Sciatic nerve (tissue), 2 donors: ENCODE measurements around the gene H2AZ2. TPM values are rescaled to one million over a fixed set of nuclear protein-coding genes. Genes with fewer than 3 reads are reported as not detected.
A peak's percentile ranks its signal among the peaks of the same experiment; 100 is the strongest.

Source experiments
- ATAC-seq: fragments of 200-7000 bp; cut with Tn5 transposase; one replicate; pipeline ENCODE4 v1.9.1; 2020; ENCODE audit warnings: mild to moderate bottlenecking, moderate library complexity
- DNase-seq: peaks from one replicate; pipeline ENCODE4 v3.0.0-alpha.2; 2020; ENCODE audit warnings: low spot score
- intact Hi-C: fragments of 100-400 bp; cut with DNase I; formaldehyde crosslinking; loops from one replicate; pipeline ENCODE4 v1.14.2; 2022
- total RNA-seq: library from RNA; stranded (reverse); fragmentation: NEBNext Ultra II Directional; extraction: Animal tissue kit (Norgen Biotek cat#: 25700); gene quantifications from one replicate; pipeline ENCODE4 v1.2.1, GENCODE V29; 2021
- donor health status: DM: no; HTN: no; CAD: no.
- donor health status: DM: no; HTN: no; CAD: no.

H2AZ2 gene
- total RNA-seq: 159 TPM

DNA sequence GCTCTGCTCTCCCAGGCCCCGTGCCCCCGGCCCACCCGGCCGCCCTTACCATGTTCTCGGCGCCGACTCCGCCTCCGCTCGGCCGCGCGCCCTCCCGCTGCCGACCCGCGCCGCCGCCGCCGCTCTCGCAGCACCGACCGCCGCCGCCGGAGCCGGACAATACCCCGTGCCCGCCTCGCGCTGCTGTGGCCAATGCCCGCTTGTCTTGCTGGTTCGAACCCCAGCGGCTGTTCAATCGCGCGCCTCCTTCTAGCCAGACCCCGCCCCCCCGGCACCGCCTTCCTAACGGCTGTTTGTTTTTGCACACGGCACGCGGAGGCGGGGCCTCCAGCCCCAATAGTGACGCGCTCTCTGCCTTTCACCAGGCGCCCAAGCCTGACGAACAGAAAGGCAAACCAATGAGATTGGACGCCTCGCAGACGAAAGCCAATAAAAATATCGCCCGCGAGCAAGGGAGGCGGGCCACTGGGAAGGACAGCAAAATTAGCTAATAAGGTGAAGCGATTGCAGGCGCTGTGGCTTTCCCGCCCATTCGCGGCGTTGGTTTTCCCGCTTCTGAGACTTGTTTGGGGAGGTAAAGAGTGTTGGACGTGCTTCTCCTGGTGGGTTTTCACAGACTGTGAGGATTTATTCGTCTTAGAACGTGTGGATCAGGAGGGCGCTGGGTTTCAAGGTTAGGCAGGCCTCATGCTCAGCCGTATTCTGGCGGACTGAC, at the start of gene H2AZ2:
Gene H2AZ2, minus strand, starts transcription at position 168 of the 715 bp plus-strand sequence. Its CDS starts 116 bp downstream, at position 52.
- DNase-seq: peak; percentile 100
- ATAC-seq: peak; percentile 99
- intact Hi-C loops: loop anchor here (10.0 kb wide), 1 partner anchor 253 kb away; no protein-coding TSS in a partner anchor

GRCh38 chr7:44897309-44897708, 49.4 kb upstream of the H2AZ2 start:
- DNase-seq (no peak), ATAC-seq (no peak)
- intact Hi-C loops: no loop called here

DNA sequence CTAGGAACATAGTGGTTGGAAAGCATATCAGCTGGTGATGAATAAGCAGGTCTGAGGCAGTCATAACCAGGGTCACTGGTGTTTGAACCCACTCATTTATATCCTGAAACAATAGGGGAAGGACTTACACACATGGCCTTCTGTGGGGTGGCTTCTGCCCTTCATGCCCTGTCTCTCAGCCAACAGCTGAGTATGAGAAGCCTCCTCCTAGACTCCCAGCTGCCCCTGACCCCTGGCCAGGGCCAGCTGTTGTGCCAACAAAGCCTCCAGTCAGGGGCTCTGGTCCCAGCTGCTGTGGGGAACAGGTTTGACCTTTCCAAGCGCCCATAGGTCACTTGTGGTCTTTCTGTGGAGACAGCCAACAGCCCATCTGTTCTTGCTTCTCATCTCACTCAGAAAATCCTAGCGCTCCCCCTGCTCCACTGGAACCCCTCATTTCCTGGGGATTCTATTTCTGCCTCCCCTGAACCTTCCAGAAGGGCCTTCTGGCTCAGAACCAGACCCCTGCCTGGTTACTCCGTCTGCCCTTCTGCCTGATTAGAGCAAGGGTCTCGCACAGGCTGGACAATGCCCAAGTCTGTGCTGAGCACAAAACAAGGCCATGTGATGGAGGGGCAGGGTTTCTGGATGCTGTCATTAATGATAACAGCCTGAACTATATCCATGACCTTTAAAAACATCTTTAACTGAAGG, 47.1 kb upstream of the H2AZ2 start:
- DNase-seq (no peak), ATAC-seq (no peak)
- intact Hi-C loops: no loop called here

DNA sequence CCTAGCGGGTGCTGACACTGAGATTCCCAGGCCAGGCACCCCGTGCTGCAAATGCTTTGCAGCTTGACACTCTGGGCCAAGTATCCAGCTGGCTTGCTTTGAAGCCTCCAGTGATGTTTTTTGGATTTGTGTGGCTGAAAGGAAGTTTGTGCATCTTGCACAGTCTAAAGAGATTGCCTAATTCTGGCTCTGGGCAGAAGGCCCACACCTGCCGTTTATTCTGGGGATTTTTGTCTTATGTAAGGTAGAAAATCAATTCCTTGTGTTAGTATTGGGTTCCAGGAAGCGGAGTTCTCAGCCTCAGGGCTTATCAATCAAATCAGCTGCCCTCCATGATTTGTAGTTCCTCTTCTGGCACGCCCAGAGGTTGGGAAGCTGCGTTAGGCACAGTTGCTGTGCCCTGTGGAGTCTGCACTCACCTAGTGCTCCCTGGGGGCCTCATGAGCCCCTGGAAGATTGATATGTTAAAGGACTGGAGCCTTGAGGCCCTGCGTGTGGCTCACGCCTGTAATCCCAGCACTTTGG, 45.9 kb upstream of the H2AZ2 start:
- intact Hi-C loops: no loop called here
- ATAC-seq: no peak

GRCh38 chr7:44891791-44892190, 43.9 kb upstream of the H2AZ2 start:
- no peak for DNase-seq
- no peak for ATAC-seq
- intact Hi-C loops: no loop called here

More for the DNA sequence above, 45.9 kb upstream of the H2AZ2 start:
- DNase-seq: no peak

DNA sequence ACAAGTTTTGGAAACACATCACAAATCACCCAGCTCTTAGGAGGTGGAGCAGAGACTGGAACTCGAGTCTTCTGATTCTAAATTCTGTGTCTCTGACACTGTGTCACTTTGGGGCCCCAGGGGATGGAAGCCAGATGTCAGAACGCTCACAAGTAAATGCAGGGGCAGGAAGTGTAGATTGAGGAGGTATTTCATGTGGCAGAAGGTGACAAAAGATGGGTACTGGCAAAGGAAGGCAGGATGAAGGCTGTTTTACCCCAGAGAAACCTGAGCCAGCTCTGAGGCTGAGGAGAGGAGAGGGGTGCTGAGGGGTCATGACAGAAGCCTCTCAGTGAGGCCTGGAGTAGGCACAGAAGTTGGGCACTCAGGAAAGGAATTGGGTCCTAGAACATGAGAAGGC, 43.5 kb upstream of the H2AZ2 start:
- intact Hi-C loops: no loop called here
- DNase-seq: no peak
- ATAC-seq: no peak

DNA sequence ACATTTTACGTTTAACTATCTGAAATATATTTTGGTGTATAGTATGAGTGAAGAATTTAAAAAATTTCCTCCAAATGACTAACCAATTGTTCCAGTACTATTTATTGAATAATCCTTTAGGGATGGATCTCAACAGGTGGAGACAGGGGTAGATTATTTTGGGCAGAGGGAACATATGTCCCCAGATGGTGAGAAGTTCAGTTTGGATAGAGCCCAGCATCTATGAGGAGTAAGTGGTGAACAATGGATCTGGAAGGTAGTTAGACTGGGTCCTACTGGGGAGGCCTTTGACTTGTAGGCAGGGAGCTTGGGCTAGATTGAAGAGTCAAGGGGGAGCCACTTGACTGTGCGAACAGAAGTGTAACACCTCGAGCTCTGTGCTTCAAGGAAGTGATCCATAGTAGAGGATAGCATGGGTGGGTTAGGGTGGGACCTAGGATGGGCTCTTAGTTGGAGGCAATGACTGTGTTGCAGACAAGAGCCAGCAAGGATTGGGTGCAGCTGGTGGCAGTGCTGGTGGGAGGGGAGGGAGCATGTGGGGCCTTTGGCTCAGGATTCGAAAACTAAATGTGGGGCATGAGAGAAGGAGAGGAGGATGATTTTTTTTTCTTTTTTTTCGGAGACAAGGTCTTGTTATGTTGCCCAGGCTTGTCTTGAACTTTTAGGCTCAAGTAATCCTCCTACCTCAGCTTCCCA, 41.3 kb upstream of the H2AZ2 start:
- intact Hi-C loops: no loop called here
- no peak for DNase-seq
- no peak for ATAC-seq

DNA sequence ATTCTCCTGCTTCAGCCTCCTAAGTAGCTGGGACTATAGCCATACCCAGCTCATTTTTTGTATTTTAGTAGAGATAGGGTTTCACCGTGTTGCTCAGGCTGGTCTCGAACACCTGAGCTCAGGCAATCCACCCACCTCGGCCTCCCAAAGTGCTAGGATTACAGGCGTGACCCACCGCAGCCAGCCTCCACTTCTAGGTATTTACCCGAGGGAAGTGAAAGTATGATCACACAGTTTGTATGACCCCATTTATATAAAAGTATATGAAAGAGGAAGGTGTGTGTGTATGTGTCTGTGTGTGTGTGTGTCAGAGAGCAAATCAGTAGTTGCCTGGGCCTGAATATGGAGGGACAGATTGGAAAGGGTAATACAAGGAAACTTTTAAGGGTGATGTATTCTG, 39.4 kb upstream of the H2AZ2 start:
- ATAC-seq (no peak), DNase-seq (no peak)
- intact Hi-C loops: no loop called here

DNA sequence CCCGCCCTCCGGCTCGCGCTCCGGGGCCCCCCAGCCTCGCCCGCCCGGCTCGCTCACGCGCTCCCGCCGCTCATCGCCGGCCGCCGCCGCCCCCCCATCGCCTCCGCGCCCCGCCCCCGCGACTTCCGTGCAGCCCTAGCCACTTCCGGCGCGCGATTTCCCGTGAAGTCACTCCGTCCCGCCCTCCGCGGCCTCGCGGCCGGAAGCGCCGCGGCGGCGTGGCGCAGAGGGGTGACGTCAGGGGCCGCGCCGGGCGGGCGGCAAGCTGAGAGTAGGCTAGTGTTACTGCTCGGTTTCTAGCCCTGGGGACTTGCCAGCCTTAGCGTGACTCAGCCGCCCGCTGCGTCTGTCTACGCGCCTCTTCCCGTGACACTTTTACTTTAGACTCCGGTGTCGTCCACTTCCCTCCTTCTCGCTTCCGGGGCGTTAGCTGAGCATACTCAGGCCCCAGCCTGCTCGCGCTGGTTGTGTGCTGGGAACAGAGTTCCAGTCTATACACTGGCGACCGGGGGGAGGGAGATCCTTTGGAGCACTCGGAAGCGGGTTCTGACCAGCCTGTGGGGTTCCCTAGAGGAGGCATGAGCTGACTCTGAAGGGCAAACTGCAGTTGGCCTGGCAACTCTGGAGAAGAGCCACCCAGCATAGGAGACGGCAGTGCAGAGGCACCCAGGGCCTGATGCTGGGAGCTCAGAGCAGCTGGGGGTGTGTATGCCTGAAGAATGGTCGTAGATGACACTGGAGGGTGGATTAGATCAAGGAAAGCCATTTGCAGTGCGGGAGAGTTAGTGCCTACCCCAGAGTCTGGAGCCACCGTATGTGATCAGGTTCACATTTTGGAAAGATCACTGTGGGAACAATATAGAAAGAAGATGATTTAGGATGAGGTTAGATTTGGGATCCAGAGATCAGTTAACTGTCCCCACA, 37.8 kb upstream of the H2AZ2 start, which contains the start of gene PURB:
Gene PURB, minus strand, starts transcription at position 137 of the 924 bp plus-strand sequence. CDS start 182 bp downstream, outside the sequence.
- intact Hi-C loops: no loop called here
- peak; percentile 99 for ATAC-seq

DNA sequence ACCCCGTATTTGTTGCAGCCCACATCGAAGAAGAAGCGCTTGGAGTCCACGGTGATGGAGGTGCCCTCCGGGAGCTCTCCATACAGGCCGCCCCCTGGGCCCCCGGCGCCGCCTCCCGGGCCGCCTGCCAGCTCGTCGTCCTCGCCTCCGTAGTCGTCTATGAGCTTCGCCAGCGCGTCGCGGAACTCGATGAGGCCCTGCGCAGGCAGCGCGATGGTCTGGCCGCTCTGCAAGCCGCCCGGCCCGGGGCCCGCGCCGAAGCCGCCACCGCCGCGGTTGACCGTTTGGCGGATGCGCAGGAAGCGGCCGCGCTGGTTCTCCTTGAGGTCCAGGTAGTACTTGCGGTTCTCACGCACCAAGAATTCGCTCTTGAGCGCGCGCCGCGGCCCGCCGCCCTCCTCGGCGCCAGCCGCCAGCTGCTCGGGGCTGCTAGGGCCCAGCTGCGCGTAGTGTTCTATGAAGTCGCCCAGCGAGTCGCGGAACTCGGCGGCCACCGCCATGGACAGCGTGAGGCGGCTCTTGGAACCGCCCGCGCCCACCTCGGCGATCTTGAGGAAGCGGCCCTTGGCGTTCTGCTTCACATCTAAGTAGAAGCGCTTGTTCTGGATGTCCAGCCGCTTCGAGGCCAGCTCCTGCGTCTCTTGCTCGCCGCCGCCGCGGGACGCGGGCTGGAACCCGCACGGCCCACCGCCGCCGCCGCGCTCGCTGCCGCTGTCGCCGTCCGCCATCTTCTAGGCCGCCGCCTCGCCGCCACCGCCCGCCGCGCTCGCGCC, 36.9 kb upstream of the H2AZ2 start:
- no peak for ATAC-seq
- intact Hi-C loops: no loop called here
- peak; percentile 72 for DNase-seq

More for the DNA sequence above, 37.8 kb upstream of the H2AZ2 start, which contains the start of gene PURB:
- DNase-seq: peak; percentile 98

DNA sequence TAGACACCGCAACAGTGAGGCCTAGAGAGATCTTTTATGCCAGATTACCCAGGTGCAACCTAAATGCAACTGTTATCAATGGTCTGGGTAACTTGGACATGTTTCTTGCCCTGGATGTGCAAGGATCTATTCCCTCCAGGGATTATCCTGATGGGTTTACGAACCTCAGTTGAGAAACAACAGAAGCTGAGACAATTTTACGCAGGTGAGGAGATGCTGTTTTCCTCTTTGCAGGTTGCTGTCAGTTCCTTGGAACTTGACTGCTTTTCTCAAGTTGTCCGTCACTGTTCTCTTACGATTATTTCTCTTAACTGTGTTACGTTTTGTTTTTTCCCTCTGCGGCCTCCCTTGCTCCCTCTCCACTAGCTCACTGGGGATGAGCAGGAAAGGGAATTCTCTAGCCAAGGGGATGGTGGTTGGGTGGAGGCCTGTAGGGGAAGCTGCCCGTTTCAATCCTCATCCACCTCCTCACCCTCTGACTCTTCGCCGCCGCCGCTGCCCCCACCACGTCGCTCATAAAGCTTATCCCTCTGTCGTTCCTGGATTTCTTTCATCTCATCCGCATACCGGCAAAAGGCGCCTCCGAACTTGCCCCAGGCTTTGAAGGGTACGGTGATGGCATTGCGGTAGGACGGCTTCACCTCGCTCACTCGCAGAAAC, 36.2 kb upstream of the H2AZ2 start:
- intact Hi-C loops: no loop called here
- no peak for ATAC-seq

DNA sequence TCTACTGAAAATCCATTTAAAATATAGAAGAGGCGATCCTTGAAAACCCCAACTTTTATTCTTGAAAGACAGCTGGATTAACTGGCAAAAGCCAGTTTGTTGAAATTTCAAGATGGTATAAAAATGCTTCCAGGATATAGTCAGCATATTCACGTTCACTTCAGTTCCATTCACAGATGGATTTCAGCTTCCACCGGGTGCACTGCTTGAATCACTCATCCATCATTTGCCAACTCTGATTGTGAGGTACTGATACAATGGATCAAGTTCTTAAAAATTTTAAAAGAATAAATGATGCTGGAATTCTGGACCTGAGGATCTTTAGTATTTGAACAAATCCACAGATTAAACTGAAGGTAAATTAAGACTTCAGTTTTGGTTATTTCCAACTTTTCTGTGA, 35.0 kb upstream of the H2AZ2 start:
- intact Hi-C loops: no loop called here
- DNase-seq (no peak), ATAC-seq (no peak)

More for the DNA sequence above, 36.2 kb upstream of the H2AZ2 start:
- no peak for DNase-seq

- DNase-seq: no peak
- intact Hi-C loops: no loop called here
- no peak for ATAC-seq
These were observed 33.7 kb upstream of the H2AZ2 start for GRCh38 chr7:44881610-44882009.

DNA sequence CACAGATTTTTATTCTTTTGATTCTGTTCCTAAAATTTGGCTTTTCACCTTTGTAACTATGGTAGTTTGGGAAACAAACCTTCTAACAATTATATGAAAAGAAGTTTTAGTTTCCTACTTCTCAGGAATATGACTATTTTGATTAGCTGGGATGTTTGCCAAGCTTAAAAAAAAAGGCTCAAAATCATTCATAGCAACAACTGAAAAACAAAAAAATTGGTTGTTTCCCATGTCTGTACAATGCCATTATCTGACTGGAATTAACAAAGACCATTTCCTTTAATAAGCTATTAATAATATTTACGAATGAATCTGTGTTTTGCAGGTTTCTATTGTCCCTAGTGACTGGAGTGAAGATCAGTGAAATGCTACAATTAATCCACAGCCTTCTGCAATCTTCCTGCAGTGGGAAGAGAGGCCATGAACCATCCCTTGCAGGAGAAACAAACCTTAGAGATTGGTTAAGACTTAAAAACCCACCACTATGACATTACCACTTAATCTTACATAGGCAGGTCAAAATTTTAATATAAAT, 33.2 kb upstream of the H2AZ2 start:
- intact Hi-C loops: no loop called here
- no peak for DNase-seq

GRCh38 chr7:44880317-44881018, 32.6 kb upstream of the H2AZ2 start:
- intact Hi-C loops: no loop called here
- DNase-seq (no peak), ATAC-seq (no peak)

More for the DNA sequence above, 33.2 kb upstream of the H2AZ2 start:
- no peak for ATAC-seq

DNA sequence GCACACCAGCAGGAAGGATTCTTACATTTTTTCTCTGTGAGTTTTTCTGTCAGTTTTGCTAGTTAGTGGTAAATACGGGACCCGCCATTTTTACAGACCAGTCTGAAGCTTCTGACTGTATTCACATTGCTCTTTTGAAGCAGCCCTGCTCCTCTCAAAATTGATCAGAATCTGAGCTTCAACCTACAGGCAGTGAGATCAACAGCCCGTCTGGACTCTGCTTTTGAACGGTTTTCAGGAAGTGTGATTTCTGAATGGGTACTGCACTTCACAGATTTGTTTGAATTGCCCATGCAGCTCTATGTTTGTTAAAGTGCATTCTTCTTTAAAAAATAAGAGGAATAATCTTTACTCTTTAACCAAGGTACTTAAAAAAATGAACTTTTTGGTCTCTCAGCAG, 28.5 kb upstream of the H2AZ2 start:
- DNase-seq (no peak), ATAC-seq (no peak)
- intact Hi-C loops: no loop called here
